KG1 (cell line): Measurements from ENCODE around the gene KCNC1.

Experiments used
- DNase-seq: peaks from one replicate; lab custom pipeline; 2025; lab: John Stamatoyannopoulos, UW

The KCNC1 gene

GRCh38 chr11:17738151-17738973 lies 3.8 kb downstream of the KCNC1 start:
- no peak for DNase-seq

GRCh38 chr11:17739945-17740338 lies 5.4 kb downstream of the KCNC1 start:
- DNase-seq = no peak

DNA sequence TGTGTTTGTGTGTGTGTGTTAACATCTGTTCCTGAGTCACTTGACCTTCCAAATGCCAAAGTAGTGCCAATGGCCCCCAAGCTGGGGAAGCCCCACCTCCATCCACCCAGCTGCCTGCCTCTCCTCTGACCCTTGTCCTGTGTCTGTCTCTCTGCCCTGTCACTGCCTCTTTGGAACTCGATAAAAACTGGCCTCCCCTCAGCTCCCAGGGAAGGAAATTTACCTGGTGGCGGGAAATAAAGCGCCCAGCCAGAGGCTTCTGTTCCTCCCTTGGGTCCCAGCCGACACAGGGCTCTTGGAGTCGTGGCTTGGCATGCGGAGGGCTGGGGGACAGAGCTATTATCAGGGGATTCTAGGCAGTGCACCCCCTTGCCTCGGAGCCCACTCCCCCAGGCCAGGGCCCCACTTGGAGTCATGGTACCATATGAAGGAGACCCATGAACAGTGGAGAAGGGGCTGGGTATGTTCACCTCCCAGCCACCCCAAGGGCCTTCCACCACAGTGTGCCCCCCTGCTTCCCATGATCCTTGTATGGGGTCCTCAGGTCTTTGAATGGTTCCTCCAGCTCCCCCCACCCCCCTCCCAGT lies 6.2 kb downstream of the KCNC1 start:
- no peak for DNase-seq

GRCh38 chr11:17741487-17741886 lies 6.9 kb downstream of the KCNC1 start:
- DNase-seq = no peak

DNA sequence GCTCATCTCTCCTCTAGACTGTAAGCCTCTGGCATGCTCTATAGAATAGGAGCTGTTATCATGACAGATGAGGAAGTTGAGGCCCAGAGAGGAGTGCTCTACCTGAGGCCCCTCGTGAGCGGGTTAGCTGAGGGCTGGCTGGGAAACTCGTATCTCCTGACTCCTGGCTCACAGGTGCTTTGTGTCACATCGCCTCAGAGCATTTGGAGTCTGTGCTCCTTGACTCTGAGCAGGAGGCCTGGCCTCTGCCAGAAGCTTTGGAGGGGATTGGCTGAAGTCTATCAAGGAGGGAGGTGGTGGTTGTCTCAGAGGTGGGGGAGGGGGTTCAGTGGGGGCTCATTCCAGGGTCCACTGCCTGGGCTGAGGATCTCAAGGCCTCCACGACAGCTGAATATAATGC lies 7.4 kb downstream of the KCNC1 start:
- DNase-seq = no peak

- no peak for DNase-seq
Measured at GRCh38 chr11:17743026-17743807, 8.6 kb downstream of the KCNC1 start.

- DNase-seq = no peak
Measured at GRCh38 chr11:17743808-17744119, 9.2 kb downstream of the KCNC1 start.

DNA sequence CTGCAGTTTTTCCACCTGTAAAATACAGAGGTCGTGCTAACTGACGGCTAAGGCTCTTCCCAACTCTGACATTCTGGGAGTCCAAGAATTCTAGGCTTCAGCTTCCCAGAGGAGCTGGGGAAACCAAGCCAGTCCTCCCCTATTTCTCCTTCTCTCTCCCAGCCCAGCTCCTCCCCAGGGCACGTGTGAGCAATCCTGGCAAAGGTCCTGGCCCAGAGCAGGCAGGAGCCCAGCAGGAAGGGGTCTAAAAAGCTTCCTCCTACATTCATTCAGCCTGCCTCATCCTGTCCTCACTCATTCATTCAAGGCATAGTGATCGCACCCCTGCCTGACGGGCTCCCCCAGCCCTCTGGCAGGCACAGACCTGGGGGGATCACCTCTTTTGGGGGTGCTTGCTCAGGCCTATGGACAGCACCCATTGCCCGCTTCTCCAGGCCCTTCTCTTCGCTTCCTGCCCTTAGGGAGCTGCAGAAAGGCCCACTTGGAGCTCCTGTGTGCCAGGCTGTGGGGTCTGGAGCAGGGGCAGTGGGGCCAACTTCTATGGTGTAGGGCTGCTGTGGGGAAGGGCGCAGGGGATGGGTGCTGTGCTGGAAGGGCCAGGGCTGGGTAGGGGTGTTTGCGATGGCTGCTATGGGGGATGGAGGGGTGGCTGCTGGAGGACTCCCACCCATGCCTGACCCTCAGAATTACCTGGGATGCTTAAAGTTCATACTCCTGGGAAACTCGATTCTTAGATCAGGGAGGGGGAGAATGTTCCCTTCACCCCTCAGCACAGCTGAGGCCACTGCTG lies 9.8 kb downstream of the KCNC1 start:
- no peak for DNase-seq

GRCh38 chr11:17745023-17745772 lies 10.6 kb downstream of the KCNC1 start:
- DNase-seq = no peak

DNA sequence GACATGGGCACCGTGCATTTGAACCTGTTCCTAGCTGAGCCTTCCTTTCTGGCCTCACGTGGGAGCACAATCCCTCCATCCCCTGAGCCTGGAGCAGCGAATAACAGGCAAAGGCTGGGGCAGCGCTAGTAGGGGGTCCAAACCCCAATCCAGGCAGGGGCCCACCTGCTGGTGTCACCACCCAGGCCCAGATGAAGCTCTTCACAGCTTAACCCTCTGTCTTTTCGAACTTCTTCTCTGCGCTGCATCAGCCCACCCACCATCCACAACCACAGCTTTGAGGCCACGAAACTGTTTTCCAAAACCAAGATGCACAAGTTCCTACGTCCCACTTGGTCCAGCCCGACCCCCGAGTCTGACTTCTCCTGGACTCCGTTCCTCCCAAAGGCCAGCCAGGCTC lies 11.5 kb downstream of the KCNC1 start:
- no peak for DNase-seq

DNA sequence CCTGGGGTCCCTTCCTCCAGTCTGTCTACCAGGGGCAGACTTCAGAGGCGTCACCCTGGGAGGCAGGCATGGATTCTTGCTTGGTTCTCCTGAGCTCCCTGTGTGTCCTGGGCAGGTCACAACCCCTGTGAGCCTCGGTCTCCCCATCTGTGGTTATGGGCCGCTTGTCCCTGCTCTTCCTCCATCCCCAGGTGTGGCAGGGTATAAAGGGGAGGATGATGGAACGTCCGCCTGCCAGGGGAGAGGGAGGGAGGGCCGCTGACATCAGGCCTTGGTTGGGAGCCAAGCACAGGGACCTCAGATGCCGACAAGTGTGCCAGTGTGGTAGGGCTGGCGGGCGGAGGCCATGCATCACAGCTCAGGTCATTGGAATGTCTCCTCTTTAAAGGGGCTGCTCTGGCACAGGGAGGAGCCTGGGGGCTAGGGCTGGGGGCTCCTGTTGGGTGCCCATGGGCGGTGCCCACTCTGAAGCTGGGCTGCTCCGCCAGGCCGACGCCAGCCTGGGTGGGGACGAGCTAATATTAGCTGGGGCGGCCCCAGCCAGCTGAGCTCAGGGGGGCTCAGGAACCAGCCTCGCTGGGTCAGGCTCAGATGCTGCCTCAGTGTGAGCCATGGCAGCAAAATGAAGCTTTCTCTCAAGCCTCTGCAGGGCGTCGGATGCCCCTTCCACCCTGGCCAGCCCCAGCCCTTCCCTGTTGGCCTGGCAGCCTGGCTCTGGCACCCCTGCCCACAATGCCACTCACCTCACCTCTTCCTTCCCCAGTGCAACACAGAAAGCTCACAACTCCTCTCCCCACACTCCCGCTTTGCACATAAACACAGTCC lies 12.8 kb downstream of the KCNC1 start:
- DNase-seq = no peak

GRCh38 chr11:17748044-17748443 lies 13.5 kb downstream of the KCNC1 start:
- no peak for DNase-seq

GRCh38 chr11:17748761-17749721 lies 14.5 kb downstream of the KCNC1 start:
- no peak for DNase-seq

DNA sequence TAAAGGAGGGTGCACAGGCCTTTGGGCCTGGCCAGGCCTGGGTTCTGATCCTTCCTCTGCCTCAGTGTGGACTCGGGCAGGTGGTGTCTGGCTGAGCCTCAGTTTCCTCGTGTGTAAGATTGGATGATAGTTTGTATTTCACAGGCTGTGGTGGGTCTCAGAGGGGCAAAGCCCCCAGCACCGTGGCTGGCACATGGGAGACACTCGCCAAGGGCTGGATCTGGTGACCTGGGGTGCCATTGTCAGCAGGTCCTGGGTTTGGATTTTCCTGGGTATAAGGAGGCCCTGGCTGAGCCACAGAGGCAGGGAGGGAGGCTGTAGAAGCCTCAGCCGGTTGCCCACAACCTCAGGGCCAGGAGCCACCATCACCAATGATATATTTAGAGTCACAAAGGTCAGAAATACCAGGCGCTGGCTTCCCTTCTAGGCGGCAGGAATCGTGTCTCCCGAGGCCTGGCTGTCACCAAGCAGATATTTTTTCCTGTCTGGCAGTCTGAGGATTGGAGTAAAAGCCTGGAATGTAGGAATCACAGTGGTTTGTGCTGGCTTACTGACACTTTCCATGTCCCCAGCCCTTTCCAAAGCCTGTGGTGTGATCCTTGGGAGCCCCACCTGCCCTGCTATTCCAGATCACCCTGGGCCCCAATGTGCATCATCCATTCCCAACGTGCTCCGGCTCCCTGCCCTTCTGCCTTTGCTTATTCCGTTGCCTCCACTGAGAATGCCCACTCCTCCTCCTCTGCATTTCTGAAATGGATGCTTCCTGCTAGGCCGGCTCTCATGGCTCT lies 15.6 kb downstream of the KCNC1 start:
- no peak for DNase-seq

DNA sequence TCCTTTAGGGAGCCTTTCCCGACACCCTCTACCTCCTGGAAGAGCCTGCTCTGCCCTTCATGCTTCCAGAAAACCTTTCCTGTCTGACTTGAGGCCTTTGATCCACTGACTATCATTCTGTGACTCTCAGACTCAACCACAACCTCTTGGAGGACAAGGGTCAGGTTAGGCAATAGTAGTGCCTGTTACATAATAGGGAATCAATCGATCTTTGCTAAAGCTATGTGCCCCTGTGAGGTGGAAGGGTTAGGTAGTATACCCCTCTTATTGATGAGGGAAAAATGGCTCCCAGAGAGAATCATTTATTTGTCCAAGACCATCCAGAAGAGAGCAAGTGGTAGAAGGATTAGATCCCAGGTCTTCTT lies 16.2 kb downstream of the KCNC1 start:
- DNase-seq = no peak

GRCh38 chr11:17751558-17751957 lies 17.0 kb downstream of the KCNC1 start:
- DNase-seq = no peak

DNA sequence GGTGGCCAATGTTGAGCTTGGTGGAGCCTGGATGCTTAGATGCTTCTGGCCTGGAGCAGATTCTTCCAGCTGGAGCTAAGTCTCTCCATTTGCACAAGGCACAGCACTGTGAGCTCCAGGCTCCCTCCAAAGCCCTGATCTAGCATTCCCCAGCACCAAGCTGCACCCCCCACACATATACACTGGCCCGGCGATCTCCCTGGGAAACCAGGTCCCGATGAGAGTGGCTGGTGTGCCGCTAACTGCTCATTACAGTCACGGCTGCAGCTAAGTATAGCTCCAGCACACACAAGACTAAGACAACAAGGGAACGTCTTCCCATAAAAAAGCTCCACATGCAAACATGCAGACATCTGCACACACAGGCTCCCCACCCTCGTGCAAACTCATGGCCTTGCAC lies 17.6 kb downstream of the KCNC1 start:
- DNase-seq = no peak

DNA sequence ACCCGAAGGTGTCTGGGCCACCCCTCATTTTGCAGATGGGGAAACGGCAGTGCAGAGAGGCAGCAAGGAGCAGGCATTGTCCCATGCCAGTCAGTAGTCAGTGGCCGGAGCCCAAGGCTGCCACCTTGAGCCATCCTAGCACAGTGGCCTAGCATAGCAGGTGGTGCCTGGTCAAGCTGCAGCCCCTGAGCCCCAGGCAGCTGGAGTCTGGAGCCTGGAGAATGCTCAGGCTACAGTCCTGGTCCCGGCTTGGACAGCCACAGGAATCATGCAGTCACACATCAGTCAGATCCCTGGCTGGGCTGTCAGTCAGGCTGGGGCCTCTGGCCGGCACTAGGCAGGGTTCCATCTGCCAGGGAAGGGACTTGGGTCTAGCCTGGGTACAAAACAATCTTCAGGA lies 18.6 kb downstream of the KCNC1 start:
- DNase-seq = no peak

- no peak for DNase-seq
Measured at GRCh38 chr11:17753641-17754040, 19.1 kb downstream of the KCNC1 start.
